OCI-M2 (cell line): ENCODE measurements around the gene SKA2.
"Not testable (repeated sequence)": the region's sequence is repeated elsewhere in the genome, so short reads cannot be mapped to it uniquely, and the experiment has no call there.

Experiments used
- DNase-seq: peaks from one replicate; lab custom pipeline; 2025; ENCODE audit not compliant: unreplicated experiment; lab: John Stamatoyannopoulos, UW

The SKA2 gene

GRCh38 chr17:59101178-59101577, 53.8 kb downstream of the SKA2 start:
- no peak for DNase-seq

DNA sequence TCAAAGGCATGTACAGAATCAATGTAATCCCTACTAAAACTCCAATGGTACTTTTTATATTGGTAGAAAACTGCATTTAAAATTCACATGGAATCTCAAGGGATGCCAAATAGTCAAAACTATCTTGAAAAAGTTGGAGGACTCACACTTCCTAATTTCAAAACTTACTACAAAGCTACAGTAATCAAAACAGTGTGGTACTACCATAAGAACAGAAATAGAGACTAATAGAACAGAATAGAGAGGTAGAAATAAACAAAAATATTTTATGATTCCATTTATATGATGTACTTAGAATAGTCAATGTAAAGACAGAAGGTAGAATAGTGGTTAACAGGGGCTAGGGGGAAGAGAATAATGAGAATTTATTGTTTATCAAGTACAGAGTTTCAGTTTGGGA, 57.1 kb downstream of the SKA2 start:
- DNase-seq = no peak

GRCh38 chr17:59094861-59095530, 60.0 kb downstream of the SKA2 start:
- no peak for DNase-seq

GRCh38 chr17:59093702-59094231, 61.2 kb downstream of the SKA2 start:
- no peak for DNase-seq

- DNase-seq = no peak
Measured at GRCh38 chr17:59093145-59093701, 61.8 kb downstream of the SKA2 start.

DNA sequence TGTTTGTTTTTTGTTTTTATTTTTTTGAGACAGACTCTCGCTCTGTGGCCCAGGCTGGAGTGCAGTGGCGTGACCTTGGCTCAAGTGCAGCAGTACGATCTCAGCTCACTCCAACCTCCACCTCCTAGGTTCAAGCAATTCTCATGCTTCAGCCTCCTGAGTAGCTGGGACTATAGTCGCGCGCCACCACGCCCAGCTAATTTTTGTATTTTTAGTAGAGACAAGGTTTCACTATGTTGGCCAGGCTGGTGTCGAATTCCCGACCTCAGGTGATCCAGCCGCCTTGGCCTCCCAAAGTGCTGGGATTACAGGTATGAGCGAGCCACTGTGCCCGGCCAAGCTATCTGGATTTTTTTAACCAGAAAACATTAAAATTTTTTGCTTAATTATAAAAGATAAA, 64.4 kb downstream of the SKA2 start:
- not testable (repeated sequence) for DNase-seq

DNA sequence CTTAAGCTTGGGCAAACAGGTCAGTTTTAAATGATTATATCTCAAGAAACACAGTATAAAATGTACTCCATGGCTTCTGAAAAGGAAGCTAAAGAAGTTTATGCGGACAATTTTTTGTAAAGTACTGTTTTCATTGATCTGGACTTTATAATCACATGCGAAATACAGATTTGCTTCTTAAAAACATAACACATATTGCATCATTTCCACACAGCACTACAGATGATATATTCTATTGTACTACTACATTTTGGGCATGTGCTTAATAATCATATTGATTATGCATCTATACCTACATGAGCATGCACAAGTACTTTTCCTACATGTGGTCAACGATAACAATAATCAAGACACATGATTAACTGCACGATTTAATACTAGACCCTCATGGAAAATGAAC, 70.8 kb downstream of the SKA2 start:
- no peak for DNase-seq

DNA sequence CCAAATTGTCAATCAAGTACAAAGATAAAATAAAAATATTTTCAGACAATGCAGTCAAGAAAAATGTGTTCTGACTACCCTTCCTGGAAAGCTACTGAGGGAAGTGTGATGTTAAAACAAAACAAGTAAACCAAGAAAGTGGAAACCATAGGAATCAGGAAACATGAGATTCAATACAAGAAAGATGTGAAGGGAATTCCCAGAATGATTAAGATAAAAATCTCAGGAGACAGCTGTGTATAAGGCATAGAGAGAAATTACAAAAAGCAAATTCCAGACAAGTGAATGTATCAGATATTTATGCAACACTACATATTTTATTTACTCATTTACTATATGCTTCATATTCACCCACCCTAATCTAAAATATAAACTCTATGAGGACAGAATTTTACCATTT, 80.5 kb downstream of the SKA2 start:
- DNase-seq = no peak

DNA sequence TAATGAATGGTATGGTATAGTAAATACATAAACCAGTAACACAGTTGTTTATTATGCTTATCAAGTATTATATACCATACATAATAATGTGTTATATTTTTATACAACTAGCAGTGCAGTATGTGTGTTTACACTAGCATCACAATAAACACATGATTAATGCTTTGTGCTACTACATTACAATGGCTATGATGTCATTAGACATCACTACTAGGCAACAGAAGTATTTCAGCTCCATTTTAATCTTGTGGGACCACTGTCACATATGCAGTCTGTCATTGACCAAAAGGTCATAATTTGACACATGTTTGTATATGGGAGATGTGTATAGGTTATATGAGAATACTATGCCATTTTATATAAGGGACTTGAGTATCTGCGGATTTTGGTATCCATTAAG, 81.0 kb downstream of the SKA2 start:
- no peak for DNase-seq

- no peak for DNase-seq
Measured at GRCh38 chr17:59069856-59070255, 85.1 kb downstream of the SKA2 start.

GRCh38 chr17:59067756-59068155, 87.2 kb downstream of the SKA2 start:
- no peak for DNase-seq

DNA sequence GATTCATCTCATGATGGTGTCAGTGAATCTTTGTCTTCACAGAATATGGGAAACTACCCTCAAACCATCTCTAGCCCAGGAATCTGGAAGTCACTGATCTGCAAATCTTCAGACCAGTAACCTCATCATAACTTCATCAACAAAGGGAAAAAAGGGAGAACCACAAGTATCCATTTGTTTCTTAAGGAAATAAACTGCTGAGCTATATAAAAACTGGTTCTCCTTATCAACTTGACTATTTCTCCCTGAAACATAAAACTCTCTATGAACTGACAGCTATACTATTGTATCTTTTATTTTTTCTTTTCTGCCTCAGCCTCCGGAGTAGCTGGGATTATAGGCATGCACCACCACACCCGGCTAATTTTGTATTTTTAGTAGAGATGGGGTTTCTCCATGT, 87.6 kb downstream of the SKA2 start:
- no peak for DNase-seq

DNA sequence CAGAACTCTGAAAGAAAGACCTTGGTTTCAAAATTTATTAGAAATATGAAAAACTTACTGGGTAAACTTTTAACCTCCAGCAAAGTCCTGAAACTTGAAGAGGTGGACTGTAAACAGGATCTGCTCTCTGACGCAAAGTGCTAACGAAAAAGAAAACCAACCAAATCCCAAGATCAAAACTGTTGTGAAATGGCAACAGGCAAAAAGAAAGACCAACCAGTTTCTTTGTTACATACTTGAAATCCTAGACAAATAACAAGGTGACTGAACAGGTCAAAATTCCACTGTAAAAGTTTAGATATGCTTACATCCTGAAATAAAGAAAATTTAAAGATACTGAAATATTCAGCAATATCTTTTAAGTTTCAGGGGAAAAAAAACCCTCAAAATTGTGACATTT, 92.5 kb downstream of the SKA2 start:
- no peak for DNase-seq
